ENCODE data around the gene GRB10.

GRB10 gene

DNA sequence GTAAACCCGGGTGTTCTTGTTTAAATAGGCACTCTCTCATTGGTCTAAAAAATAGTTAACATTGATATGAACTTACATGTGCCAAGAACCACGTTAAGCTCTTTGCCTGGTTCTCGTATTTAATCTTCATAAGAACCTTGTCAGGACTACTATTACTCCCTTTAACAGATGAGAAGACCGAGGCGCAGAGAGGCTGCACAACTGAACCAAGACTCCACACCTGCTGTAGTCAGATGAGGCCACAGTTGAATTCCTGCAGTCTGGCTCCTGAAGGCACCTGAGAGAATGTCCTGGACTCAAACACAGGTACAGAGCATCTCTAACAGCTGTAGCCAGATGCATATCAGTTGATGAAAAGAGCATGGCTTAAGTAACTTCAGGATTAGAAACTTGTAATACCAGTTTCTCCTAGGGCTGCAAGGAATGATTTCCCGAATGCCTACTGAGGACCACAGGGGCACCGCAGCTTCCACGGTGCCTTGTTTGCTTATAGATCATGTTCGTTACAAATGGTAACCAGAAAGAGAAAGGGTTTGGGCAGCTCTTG is 227.0 kb downstream of the GRB10 start:
- TF ChIP-seq RARB (CRISPR knock-in tag; IDR thresholded peaks at IDR 0.05) (no peak), ESRRG (CRISPR knock-in tag; IDR thresholded peaks at IDR 0.05) (no peak), ZFP30 (CRISPR knock-in tag; IDR thresholded peaks at IDR 0.05) (no peak), CSDC2 (CRISPR knock-in tag; IDR thresholded peaks at IDR 0.05) (no peak), ARNTL (CRISPR knock-in tag; IDR thresholded peaks at IDR 0.05; ENCODE audit: borderline replicate concordance, low read depth) (no peak), OSR1 (CRISPR knock-in tag; IDR thresholded peaks at IDR 0.05) (no peak), ISL1 (CRISPR knock-in tag; IDR thresholded peaks at IDR 0.05) (no peak), ZNF70 (CRISPR knock-in tag; IDR thresholded peaks at IDR 0.05) (no peak), PPARA (CRISPR knock-in tag; IDR thresholded peaks at IDR 0.05; ENCODE audit: borderline replicate concordance) (no peak), BACH2 (CRISPR knock-in tag; IDR thresholded peaks at IDR 0.05; ENCODE audit: borderline replicate concordance) (no peak), ZFP3 (CRISPR knock-in tag; IDR thresholded peaks at IDR 0.05) (no peak), ZNF8 (CRISPR knock-in tag; IDR thresholded peaks at IDR 0.05) (no peak)
- TF ChIP-seq, protein P1, sequence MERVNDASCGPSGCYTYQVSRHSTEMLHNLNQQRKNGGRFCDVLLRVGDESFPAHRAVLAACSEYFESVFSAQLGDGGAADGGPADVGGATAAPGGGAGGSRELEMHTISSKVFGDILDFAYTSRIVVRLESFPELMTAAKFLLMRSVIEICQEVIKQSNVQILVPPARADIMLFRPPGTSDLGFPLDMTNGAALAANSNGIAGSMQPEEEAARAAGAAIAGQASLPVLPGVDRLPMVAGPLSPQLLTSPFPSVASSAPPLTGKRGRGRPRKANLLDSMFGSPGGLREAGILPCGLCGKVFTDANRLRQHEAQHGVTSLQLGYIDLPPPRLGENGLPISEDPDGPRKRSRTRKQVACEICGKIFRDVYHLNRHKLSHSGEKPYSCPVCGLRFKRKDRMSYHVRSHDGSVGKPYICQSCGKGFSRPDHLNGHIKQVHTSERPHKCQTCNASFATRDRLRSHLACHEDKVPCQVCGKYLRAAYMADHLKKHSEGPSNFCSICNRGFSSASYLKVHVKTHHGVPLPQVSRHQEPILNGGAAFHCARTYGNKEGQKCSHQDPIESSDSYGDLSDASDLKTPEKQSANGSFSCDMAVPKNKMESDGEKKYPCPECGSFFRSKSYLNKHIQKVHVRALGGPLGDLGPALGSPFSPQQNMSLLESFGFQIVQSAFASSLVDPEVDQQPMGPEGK (CRISPR knock-in tag; IDR thresholded peaks at IDR 0.05; ENCODE audit: borderline replicate concordance), result no peak
- TF ChIP-seq, protein P2, sequence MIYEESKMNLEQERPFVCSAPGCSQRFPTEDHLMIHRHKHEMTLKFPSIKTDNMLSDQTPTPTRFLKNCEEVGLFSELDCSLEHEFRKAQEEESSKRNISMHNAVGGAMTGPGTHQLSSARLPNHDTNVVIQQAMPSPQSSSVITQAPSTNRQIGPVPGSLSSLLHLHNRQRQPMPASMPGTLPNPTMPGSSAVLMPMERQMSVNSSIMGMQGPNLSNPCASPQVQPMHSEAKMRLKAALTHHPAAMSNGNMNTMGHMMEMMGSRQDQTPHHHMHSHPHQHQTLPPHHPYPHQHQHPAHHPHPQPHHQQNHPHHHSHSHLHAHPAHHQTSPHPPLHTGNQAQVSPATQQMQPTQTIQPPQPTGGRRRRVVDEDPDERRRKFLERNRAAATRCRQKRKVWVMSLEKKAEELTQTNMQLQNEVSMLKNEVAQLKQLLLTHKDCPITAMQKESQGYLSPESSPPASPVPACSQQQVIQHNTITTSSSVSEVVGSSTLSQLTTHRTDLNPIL (CRISPR knock-in tag; IDR thresholded peaks at IDR 0.05; ENCODE audit: low read depth), result no peak
- no peak for ATAC-seq

DNA sequence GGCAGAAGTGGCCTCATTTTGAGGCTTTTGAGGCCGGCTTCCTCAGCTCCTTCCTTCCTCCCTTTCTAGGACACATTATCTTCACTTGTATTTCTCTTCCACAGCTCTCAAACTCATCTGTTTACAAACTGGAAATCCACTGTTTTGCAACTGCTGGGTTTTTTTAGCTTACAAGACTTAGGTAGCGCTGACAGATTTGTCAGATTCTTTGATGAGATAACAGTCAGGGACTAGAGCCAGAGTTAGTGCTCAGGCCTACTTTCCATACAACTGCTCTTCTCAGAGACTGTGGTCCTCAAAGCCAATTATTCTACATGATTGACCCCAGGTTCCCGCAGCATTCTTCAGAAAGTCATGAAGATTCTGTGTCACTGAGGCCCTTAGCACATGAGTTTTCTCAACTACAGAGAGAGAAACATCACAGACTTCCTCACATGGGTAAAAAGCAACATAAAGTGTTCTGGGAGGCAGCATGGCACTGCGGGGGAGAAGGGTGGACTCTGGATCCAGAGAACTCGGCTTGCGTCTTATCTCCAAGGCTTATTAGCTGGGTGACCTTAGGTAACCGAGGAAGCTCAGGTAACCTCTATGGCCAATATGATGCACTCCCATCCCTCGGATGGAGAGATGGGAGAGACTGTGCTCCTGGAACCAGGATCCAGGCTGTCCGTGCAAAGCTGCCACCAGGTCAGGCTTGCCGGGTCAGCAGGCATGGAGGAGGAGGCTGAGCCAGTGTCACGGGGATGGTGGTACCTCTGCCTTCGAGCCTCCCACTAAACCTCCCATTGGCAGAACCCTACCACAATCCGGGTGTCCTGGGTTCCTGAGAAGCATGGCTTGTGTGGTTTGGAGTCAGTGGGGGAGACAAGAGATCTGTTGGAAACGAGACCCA is 228.0 kb downstream of the GRB10 start:
- TF ChIP-seq, protein P2 (CRISPR knock-in tag; IDR thresholded peaks at IDR 0.05; ENCODE audit: low read depth), result no peak
- TF ChIP-seq SNAI2 (CRISPR knock-in tag; IDR thresholded peaks at IDR 0.05) (no peak), ISL1 (CRISPR knock-in tag; IDR thresholded peaks at IDR 0.05) (no peak), ARNTL (CRISPR knock-in tag; IDR thresholded peaks at IDR 0.05; ENCODE audit: borderline replicate concordance, low read depth) (no peak), TOX (CRISPR knock-in tag; IDR thresholded peaks at IDR 0.05; ENCODE audit: borderline replicate concordance) (no peak), ZFP3 (CRISPR knock-in tag; IDR thresholded peaks at IDR 0.05) (no peak), GLIS3 (CRISPR knock-in tag; IDR thresholded peaks at IDR 0.05) (no peak), BACH2 (CRISPR knock-in tag; IDR thresholded peaks at IDR 0.05; ENCODE audit: borderline replicate concordance) (no peak), TCF4 (CRISPR knock-in tag; IDR thresholded peaks at IDR 0.05; ENCODE audit: borderline replicate concordance) (no peak), ZNF8 (CRISPR knock-in tag; IDR thresholded peaks at IDR 0.05) (no peak)
- ATAC-seq, result no peak

DNA sequence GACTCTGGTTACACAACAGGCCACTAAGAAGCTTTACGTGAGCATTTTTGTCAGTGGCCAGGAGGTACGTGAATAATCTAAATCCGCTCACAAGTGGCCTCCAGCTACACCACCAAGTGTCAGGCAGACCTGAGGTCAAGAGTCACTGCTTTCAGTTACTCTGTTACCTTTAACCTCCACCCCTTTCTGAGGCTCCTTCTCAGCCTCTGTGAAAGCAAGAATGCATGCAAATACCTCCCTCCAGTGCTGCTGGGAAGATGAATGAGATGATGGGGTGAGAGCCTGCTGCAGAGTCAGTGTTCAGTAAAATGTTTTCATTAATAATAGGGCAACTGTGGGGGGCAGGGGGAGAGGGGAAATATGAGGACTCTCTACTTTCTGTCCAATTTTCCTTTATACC is 228.7 kb downstream of the GRB10 start:
- ATAC-seq, result no peak
- TF ChIP-seq PPARA (CRISPR knock-in tag; IDR thresholded peaks at IDR 0.05; ENCODE audit: borderline replicate concordance), result no peak
- TF ChIP-seq BACH2 (CRISPR knock-in tag; IDR thresholded peaks at IDR 0.05; ENCODE audit: borderline replicate concordance), result no peak
- no peak for TF ChIP-seq ZNF8 (CRISPR knock-in tag; IDR thresholded peaks at IDR 0.05)
- no peak for TF ChIP-seq ZFP30 (CRISPR knock-in tag; IDR thresholded peaks at IDR 0.05)
- TF ChIP-seq, protein P3, sequence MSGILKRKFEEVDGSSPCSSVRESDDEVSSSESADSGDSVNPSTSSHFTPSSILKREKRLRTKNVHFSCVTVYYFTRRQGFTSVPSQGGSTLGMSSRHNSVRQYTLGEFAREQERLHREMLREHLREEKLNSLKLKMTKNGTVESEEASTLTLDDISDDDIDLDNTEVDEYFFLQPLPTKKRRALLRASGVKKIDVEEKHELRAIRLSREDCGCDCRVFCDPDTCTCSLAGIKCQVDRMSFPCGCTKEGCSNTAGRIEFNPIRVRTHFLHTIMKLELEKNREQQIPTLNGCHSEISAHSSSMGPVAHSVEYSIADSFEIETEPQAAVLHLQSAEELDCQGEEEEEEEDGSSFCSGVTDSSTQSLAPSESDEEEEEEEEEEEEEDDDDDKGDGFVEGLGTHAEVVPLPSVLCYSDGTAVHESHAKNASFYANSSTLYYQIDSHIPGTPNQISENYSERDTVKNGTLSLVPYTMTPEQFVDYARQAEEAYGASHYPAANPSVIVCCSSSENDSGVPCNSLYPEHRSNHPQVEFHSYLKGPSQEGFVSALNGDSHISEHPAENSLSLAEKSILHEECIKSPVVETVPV (CRISPR knock-in tag; IDR thresholded peaks at IDR 0.05), result no peak
- TF ChIP-seq GLIS3 (CRISPR knock-in tag; IDR thresholded peaks at IDR 0.05), result no peak
- TF ChIP-seq ISL1 (CRISPR knock-in tag; IDR thresholded peaks at IDR 0.05), result no peak

DNA sequence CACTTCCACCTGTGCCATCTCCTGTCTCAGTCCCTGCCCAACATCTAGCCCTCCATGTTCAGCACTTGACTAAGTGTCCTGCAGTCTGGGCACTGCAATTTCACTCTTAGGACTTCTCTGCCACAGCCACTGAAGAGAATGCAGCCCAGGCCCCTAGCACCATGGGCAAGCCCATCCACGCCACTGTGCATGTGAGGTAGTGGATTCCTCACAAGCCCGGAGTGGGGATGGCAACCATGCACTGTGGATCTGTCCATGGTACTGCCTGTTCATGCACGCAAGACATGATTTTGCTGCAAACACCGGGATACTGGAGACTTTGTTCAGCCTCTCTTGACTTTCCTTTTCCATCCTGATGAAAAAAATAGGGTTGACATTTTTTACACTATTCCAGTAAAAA is 229.8 kb downstream of the GRB10 start:
- TF ChIP-seq RARB (CRISPR knock-in tag; IDR thresholded peaks at IDR 0.05) (no peak), ARNTL (CRISPR knock-in tag; IDR thresholded peaks at IDR 0.05; ENCODE audit: borderline replicate concordance, low read depth) (no peak), ISL1 (CRISPR knock-in tag; IDR thresholded peaks at IDR 0.05) (no peak), ZFP3 (CRISPR knock-in tag; IDR thresholded peaks at IDR 0.05) (no peak), ZNF8 (CRISPR knock-in tag; IDR thresholded peaks at IDR 0.05) (no peak)
- TF ChIP-seq, protein P1 (CRISPR knock-in tag; IDR thresholded peaks at IDR 0.05; ENCODE audit: borderline replicate concordance), result no peak
- TF ChIP-seq, protein P4, sequence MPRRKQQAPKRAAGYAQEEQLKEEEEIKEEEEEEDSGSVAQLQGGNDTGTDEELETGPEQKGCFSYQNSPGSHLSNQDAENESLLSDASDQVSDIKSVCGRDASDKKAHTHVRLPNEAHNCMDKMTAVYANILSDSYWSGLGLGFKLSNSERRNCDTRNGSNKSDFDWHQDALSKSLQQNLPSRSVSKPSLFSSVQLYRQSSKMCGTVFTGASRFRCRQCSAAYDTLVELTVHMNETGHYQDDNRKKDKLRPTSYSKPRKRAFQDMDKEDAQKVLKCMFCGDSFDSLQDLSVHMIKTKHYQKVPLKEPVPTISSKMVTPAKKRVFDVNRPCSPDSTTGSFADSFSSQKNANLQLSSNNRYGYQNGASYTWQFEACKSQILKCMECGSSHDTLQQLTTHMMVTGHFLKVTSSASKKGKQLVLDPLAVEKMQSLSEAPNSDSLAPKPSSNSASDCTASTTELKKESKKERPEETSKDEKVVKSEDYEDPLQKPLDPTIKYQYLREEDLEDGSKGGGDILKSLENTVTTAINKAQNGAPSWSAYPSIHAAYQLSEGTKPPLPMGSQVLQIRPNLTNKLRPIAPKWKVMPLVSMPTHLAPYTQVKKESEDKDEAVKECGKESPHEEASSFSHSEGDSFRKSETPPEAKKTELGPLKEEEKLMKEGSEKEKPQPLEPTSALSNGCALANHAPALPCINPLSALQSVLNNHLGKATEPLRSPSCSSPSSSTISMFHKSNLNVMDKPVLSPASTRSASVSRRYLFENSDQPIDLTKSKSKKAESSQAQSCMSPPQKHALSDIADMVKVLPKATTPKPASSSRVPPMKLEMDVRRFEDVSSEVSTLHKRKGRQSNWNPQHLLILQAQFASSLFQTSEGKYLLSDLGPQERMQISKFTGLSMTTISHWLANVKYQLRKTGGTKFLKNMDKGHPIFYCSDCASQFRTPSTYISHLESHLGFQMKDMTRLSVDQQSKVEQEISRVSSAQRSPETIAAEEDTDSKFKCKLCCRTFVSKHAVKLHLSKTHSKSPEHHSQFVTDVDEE (CRISPR knock-in tag; IDR thresholded peaks at IDR 0.05), result no peak

More for the DNA sequence above, 229.8 kb downstream of the GRB10 start:
- peak; percentile 55 for ATAC-seq
